ENCODE data around the gene ARHGAP31. TPM values are rescaled to one million over a fixed set of nuclear protein-coding genes. Genes with fewer than 3 reads are reported as not detected.

The ARHGAP31 gene
- total and polyA plus RNA-seq, 10 donors: 2.0 to 38.0 (median 25.3) TPM

DNA sequence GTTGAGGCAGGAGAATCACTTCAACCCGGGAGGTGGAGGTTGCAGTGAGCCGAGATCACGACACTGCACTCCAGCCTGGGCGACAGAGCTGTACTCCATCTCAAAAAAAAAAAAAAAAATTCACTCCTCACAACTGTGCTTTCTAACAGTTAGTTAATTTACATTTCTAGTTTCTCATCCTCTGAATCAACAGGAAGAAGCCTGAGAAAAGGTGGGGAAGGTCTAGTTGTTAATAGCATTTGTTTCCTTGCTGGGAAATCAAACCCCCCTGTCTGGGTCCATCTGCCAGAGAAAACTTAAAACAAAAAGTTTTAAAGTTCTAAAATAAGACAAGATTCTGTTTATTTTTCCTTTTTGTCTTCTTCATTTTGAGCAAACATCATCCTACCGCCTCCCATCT, 106.9 kb downstream of the ARHGAP31 start:
- H3K9me3 ChIP-seq: no peaks in the 10 kb centered on the region
- 69 to 91% (median 90%) methylated on average over 5 of the region's 5 CpGs for WGBS, 5 donors
- TF ChIP-seq, protein P1, sequence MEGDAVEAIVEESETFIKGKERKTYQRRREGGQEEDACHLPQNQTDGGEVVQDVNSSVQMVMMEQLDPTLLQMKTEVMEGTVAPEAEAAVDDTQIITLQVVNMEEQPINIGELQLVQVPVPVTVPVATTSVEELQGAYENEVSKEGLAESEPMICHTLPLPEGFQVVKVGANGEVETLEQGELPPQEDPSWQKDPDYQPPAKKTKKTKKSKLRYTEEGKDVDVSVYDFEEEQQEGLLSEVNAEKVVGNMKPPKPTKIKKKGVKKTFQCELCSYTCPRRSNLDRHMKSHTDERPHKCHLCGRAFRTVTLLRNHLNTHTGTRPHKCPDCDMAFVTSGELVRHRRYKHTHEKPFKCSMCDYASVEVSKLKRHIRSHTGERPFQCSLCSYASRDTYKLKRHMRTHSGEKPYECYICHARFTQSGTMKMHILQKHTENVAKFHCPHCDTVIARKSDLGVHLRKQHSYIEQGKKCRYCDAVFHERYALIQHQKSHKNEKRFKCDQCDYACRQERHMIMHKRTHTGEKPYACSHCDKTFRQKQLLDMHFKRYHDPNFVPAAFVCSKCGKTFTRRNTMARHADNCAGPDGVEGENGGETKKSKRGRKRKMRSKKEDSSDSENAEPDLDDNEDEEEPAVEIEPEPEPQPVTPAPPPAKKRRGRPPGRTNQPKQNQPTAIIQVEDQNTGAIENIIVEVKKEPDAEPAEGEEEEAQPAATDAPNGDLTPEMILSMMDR (IDR thresholded peaks at IDR 0.05 in 8 of 11, conservative IDR thresholded peaks at IDR 0.05 in 3 of 11): no peak
- TF ChIP-seq POLR2A (IDR thresholded peaks at IDR 0.05) (no peak), POLR2AphosphoS5 (IDR thresholded peaks at IDR 0.05) (no peak)
- H3K4me3 ChIP-seq: no peak overlapping the region
- H3K27me3 ChIP-seq (replicated peaks in 1 of 7): no peaks in the 10 kb centered on the region
- H3K36me3 ChIP-seq: peaks cover 0 to 88% (median 20%) of the 10 kb centered on the region in 6 donors
- DNase-seq: no peak
- H3K27ac ChIP-seq: peak overlapping the region in 2 of 8 donors; percentile 39 to 54
- H3K4me1 ChIP-seq: no peaks in the 10 kb centered on the region
- intact Hi-C loops (cut with DNase I; ENCODE audit: low total_unique reads): no loop called here

DNA sequence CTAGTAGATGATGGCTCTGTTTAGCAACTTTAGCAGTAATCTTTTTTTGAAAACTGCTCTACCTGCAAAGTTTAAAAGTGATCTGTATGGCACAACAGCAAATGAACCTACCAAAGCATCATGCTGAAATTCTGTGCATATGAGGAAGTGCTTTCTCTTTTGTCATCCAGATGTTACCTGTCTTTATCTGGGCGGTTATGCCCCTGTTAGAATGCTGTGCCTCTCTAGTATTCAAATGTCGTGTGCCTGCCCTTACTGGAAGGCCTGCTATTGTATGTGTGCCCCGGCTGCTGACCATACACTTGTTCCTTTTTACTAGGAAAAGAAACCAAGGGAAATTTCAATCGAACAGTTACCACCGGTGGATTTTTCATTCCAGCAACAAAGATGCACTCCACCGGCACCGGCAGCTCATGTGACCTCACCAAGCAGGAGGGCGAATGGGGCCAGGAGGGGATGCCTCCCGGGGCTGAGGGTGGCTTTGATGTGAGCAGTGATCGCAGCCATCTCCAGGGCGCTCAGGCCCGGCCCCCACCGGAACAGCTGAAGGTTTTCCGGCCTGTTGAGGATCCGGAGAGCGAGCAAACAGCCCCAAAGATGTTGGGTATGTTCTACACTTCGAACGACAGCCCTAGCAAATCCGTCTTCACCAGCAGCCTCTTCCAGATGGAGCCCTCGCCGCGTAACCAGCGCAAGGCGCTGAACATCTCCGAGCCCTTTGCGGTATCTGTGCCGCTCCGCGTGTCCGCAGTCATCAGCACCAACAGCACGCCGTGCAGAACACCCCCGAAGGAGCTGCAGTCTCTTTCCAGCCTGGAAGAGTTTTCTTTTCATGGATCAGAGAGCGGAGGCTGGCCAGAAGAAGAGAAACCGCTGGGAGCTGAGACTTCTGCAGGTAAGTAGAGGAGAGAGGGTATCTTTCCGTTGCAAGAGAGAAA, 107.6 kb downstream of the ARHGAP31 start:
- no peak for DNase-seq
- intact Hi-C loops (cut with DNase I; ENCODE audit: low total_unique reads): no loop called here
- H3K36me3 ChIP-seq: peaks cover 0 to 88% (median 19%) of the 10 kb centered on the region in 6 donors

GRCh38 chr3:119402791-119403190, 108.6 kb downstream of the ARHGAP31 start:
- H3K36me3 ChIP-seq: peaks cover 0 to 82% (median 17%) of the 10 kb centered on the region in 6 donors
- no peaks in the 10 kb centered on the region for H3K4me1 ChIP-seq
- no peaks in the 10 kb centered on the region for H3K27me3 ChIP-seq (replicated peaks in 1 of 7)
- no peak for DNase-seq
- no peak overlapping the region for H3K4me3 ChIP-seq
- 87 to 96% (median 93%) methylated on average over 1 of the region's 1 CpG for WGBS, 5 donors
- intact Hi-C loops (cut with DNase I; ENCODE audit: low total_unique reads): no loop called here
- TF ChIP-seq POLR2A (IDR thresholded peaks at IDR 0.05): no peak
- no peak for TF ChIP-seq POLR2AphosphoS5 (IDR thresholded peaks at IDR 0.05)
- TF ChIP-seq, protein P1 (IDR thresholded peaks at IDR 0.05 in 8 of 11, conservative IDR thresholded peaks at IDR 0.05 in 3 of 11): no peak
- no peak overlapping the region for H3K27ac ChIP-seq
- no peaks in the 10 kb centered on the region for H3K9me3 ChIP-seq

More for the DNA sequence above, 107.6 kb downstream of the ARHGAP31 start:
- 88 to 93% (median 89%) methylated on average over 35 to 36 of the region's 36 CpGs for WGBS, 5 donors
- Histone ChIP-seq H3K4me3 (peak overlapping the region in 1 of 8 donors; percentile 39), H3K9me3 (no peaks in the 10 kb centered on the region), H3K27ac (peak overlapping the region in 2 of 8 donors; percentile 39 to 54), H3K4me1 (no peaks in the 10 kb centered on the region), H3K27me3 (replicated peaks in 1 of 7) (no peaks in the 10 kb centered on the region)
- peak in 2 of 3 donors; percentile 15 to 23 for TF ChIP-seq POLR2AphosphoS5 (IDR thresholded peaks at IDR 0.05)
- TF ChIP-seq, protein P1 (IDR thresholded peaks at IDR 0.05 in 8 of 11, conservative IDR thresholded peaks at IDR 0.05 in 3 of 11): no peak

DNA sequence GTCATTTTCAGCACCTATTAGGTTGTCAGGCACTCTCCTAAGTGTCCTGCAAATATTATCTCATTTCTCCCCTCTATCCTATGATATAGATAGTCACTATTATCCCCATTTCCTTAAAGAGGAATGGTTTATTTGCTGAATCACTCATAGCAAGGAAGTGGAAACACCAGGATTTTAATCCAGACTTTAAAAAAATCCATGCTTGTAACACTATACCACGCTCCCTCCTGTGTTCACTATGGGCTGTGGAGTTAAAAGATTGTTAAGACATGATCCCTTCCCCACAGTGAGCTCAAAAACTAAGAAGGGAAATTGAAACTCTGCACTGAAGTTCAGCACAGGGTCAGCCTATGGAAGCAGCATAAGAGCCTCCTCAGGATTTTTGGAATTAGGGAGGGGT, 109.0 kb downstream of the ARHGAP31 start:
- intact Hi-C loops (cut with DNase I; ENCODE audit: low total_unique reads): no loop called here
- no peaks in the 10 kb centered on the region for H3K27me3 ChIP-seq (replicated peaks in 1 of 7)
- H3K36me3 ChIP-seq: peaks cover 0 to 82% (median 17%) of the 10 kb centered on the region in 6 donors
- no peak overlapping the region for H3K27ac ChIP-seq
- H3K4me3 ChIP-seq: peak overlapping the region in 1 of 8 donors; percentile 6
- no peak for DNase-seq
- 88 to 100% (median 91%) methylated on average over 1 of the region's 1 CpG for WGBS, 5 donors
- no peaks in the 10 kb centered on the region for H3K9me3 ChIP-seq
- no peaks in the 10 kb centered on the region for H3K4me1 ChIP-seq
- no peak for TF ChIP-seq POLR2AphosphoS5 (IDR thresholded peaks at IDR 0.05)
- TF ChIP-seq POLR2A (IDR thresholded peaks at IDR 0.05): no peak
- TF ChIP-seq, protein P1 (IDR thresholded peaks at IDR 0.05 in 8 of 11, conservative IDR thresholded peaks at IDR 0.05 in 3 of 11): no peak
